Esophagus squamous epithelium (tissue), 5 donors: Measurements from ENCODE around the gene CZIB. TPM values are rescaled to one million over a fixed set of nuclear protein-coding genes. Genes with fewer than 3 reads are reported as not detected.

Experiments used
- DNase-seq: peaks from one replicate; lab custom pipeline; 2025; lab: John Stamatoyannopoulos, UW
- H3K27ac ChIP-seq, 4 donors: fragments of 200-600 bp; sonication (generic); one replicate each; pipeline ENCODE4 v1.5.1; 2016 to 2019; ENCODE audit warnings: mild to moderate bottlenecking in 1 of 4
- H3K27me3 ChIP-seq, 4 donors: fragments of 200-600 bp; sonication (generic); 1 replicate in 3 of 4; 2 replicates in 1 of 4; pipeline versions ENCODE4 v1.5.1 to v1.6.0; 2017 to 2021; ENCODE audit warnings: antibody characterized with exemption in 1 of 4
- H3K36me3 ChIP-seq, 3 donors: fragments of 200-600 bp; sonication (generic); one replicate each; pipeline ENCODE4 v1.5.1; 2016 to 2019
- H3K4me1 ChIP-seq, 3 donors: fragments of 200-600 bp; sonication (generic); one replicate each; pipeline ENCODE4 v1.5.1; 2017 to 2019
- H3K4me3 ChIP-seq, 4 donors: fragments of 200-600 bp; sonication (generic); 1 replicate in 3 of 4; 2 replicates in 1 of 4; pipeline ENCODE4 v1.5.1; 2016 to 2019; ENCODE audit warnings: mild to moderate bottlenecking in 2 of 4, moderate library complexity in 1 of 4
- H3K9me3 ChIP-seq, 3 donors: fragments of 200-600 bp; sonication (generic); one replicate each; pipeline ENCODE4 v1.5.1; 2016 to 2019
- POLR2A ChIP-seq, 4 donors: fragments of 450-650 bp; IDR thresholded peaks; one replicate each; pipeline ENCODE4 v1.6.1; 2017; ENCODE audit warnings: antibody characterized with exemption in 4 of 4, mild to moderate bottlenecking in 4 of 4, moderate library complexity in 3 of 4
- WGBS, 2 donors: methylation state at CpG; one replicate each; pipeline ENCODE4 v1.1.5; 2018; 5-methylcytosine and 5-hydroxymethylcytosine counted together
- intact Hi-C: fragments of 100-400 bp; cut with DNase I; formaldehyde crosslinking; loops from one replicate; pipeline ENCODE4 v1.15.0; 2022
- total RNA-seq, 4 donors: library from RNA; depleted of rRNA; stranded (reverse); fragments of >200 nt; gene quantifications; one replicate each; pipeline ENCODE4 v1.1.0, GENCODE V29; 2016
- TF ChIP-seq, protein P1 (sequence below), 6 experiments: fragments of 450-650 bp in 4 of 6; fragments of 200-600 bp in 2 of 6; sonication (generic) in 2 of 6; IDR thresholded peaks; one replicate each; pipeline ENCODE4 v1.5.1; 2016 to 2019; ENCODE audit warnings: antibody characterized with exemption in 6 of 6, mild to moderate bottlenecking in 4 of 6, moderate library complexity in 4 of 6
- donor health status: DM: yes; HTN: yes; CAD: no.

The CZIB gene
- total RNA-seq, 4 donors from 2014 or later = 18.7 to 42.9 (median 26.0) TPM

DNA sequence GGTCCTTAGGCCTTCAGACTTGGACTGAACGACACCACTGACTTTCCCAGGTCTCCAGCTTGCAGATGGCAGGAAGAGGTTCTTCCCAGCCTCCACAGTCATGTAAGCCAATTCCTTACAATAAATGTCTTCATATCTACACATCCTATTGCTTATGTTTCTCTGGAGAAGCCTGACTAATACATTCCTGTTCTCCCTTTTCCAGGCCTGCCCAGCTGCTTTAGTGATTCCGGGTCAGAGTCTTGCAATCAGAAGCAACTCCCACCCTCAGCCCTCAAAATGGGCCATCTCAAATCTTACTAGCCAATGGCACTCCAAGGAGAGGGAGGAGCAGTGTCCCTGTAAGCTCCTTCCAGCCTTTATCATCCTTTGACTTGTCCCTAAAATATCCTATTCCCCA, 40.2 kb downstream of the CZIB start:
- Histone ChIP-seq H3K27me3 (no peaks in the 10 kb centered on the region), H3K9me3 (no peaks in the 10 kb centered on the region), H3K27ac (no peak overlapping the region), H3K4me1 (peaks cover 0 to 25% (median 10%) of the 10 kb centered on the region in 3 donors), H3K36me3 (no peaks in the 10 kb centered on the region), H3K4me3 (no peak overlapping the region)
- intact Hi-C loops = loop anchor here (10.0 kb wide), 2 partner anchors 275 to 475 kb away; no protein-coding TSS in a partner anchor
- no peak for TF ChIP-seq POLR2A (IDR thresholded peaks at IDR 0.05)
- TF ChIP-seq, protein P1, sequence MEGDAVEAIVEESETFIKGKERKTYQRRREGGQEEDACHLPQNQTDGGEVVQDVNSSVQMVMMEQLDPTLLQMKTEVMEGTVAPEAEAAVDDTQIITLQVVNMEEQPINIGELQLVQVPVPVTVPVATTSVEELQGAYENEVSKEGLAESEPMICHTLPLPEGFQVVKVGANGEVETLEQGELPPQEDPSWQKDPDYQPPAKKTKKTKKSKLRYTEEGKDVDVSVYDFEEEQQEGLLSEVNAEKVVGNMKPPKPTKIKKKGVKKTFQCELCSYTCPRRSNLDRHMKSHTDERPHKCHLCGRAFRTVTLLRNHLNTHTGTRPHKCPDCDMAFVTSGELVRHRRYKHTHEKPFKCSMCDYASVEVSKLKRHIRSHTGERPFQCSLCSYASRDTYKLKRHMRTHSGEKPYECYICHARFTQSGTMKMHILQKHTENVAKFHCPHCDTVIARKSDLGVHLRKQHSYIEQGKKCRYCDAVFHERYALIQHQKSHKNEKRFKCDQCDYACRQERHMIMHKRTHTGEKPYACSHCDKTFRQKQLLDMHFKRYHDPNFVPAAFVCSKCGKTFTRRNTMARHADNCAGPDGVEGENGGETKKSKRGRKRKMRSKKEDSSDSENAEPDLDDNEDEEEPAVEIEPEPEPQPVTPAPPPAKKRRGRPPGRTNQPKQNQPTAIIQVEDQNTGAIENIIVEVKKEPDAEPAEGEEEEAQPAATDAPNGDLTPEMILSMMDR (IDR thresholded peaks at IDR 0.05) = no peak
- WGBS, 2 donors = 75 to 87% methylated on average over 2 of the region's 2 CpGs
- no peak for DNase-seq

DNA sequence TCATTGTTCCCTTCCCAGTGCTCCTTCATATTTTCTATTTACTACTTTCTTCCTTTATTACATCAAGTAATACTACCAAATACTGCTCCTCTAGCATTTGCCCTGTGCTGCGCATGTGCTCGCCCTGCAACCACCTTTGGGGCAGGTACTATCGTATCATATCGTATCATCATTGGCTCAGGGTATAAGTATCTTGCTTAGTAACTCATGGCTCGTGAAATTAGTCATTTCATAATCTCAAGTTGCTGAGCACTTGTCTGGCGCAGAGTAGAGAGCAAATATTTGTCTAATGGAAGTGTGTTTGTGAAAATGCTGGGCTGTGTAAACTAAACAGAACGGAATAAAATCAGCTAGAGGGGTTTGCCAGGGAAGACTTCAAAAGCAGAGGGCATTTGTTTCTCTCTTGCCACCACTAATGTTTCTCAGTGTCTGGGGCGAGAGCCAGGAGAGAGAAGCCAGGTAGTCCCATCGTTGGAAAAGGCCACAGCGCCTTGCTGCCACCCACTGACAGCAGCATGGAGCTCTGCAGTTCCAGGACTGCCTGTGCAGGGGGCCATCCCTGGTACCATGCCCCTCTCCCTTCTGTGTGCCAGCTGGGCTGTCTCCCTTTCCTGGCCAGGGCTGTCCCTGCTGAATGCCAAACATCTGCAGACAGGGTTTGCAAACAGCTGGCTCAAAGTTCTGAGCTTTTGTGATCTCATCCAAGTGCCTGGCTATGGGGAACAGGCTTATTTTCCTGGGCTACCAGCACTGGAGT, 43.8 kb downstream of the CZIB start:
- TF ChIP-seq, protein P1 (IDR thresholded peaks at IDR 0.05) = no peak
- TF ChIP-seq POLR2A (IDR thresholded peaks at IDR 0.05) = no peak
- Histone ChIP-seq H3K27ac (peak overlapping the region in 2 of 4 donors; percentile 63 to 76), H3K36me3 (no peaks in the 10 kb centered on the region), H3K9me3 (no peaks in the 10 kb centered on the region), H3K27me3 (peaks cover 0 to 4% (median 0%) of the 10 kb centered on the region in 4 donors), H3K4me1 (peaks cover 0 to 29% (median 0%) of the 10 kb centered on the region in 3 donors), H3K4me3 (no peak overlapping the region)
- intact Hi-C loops = no loop called here
- no peak for DNase-seq
- 42 to 53% methylated on average over 10 of the region's 10 CpGs for WGBS, 2 donors

GRCh38 chr1:53174971-53175913, 45.2 kb downstream of the CZIB start:
- Histone ChIP-seq H3K36me3 (no peaks in the 10 kb centered on the region), H3K4me1 (peaks cover 0 to 30% (median 0%) of the 10 kb centered on the region in 3 donors), H3K27ac (peak overlapping the region in 1 of 4 donors; percentile 0), H3K27me3 (peaks cover 0 to 4% (median 0%) of the 10 kb centered on the region in 4 donors), H3K9me3 (no peaks in the 10 kb centered on the region), H3K4me3 (no peak overlapping the region)
- no peak for DNase-seq
- 59 to 64% methylated on average over 9 of the region's 10 CpGs for WGBS, 2 donors
- intact Hi-C loops = no loop called here
- TF ChIP-seq, protein P1 (IDR thresholded peaks at IDR 0.05) = no peak
- TF ChIP-seq POLR2A (IDR thresholded peaks at IDR 0.05) = no peak

GRCh38 chr1:53172426-53173128, 47.9 kb downstream of the CZIB start:
- H3K27me3 ChIP-seq = peaks cover 0 to 4% (median 0%) of the 10 kb centered on the region in 4 donors
- H3K4me1 ChIP-seq = peaks cover 0 to 30% (median 0%) of the 10 kb centered on the region in 3 donors
- peak overlapping the region in 3 of 4 donors; percentile 0 to 47 (median 39) for H3K27ac ChIP-seq
- 19 to 39% methylated on average over 6 of the region's 6 CpGs for WGBS, 2 donors
- no peak for DNase-seq
- H3K9me3 ChIP-seq = no peaks in the 10 kb centered on the region
- intact Hi-C loops = no loop called here
- H3K4me3 ChIP-seq = no peak overlapping the region
- TF ChIP-seq, protein P1 (IDR thresholded peaks at IDR 0.05) = no peak
- no peak for TF ChIP-seq POLR2A (IDR thresholded peaks at IDR 0.05)
- no peaks in the 10 kb centered on the region for H3K36me3 ChIP-seq
